KMS-11 (cell line): ENCODE measurements around the gene CDCP1.

Source experiments
- H2AFZ ChIP-seq: fragments of 200-600 bp; sonication (generic); 2 replicates; pipeline ENCODE4 v1.6.1; 2016; ENCODE audit warnings: antibody characterized with exemption, mixed run types, low read depth
- H3K27ac ChIP-seq: fragments of 200-600 bp; sonication (generic); 2 replicates; pipeline ENCODE4 v1.6.1; 2016; ENCODE audit warnings: mild to moderate bottlenecking, mixed run types
- H3K27me3 ChIP-seq: fragments of 200-600 bp; sonication (generic); 2 replicates; pipeline ENCODE4 v1.6.1; 2017; ENCODE audit warnings: mild to moderate bottlenecking, low read depth, mixed run types, moderate library complexity; ENCODE audit not compliant: insufficient read depth
- H3K36me3 ChIP-seq: fragments of 200-600 bp; sonication (generic); 2 replicates; pipeline ENCODE4 v1.6.1; 2017; ENCODE audit warnings: mild to moderate bottlenecking, mixed run types; ENCODE audit not compliant: insufficient read depth
- H3K4me1 ChIP-seq: fragments of 200-600 bp; sonication (generic); 2 replicates; pipeline ENCODE4 v1.6.1; 2016; ENCODE audit warnings: mild to moderate bottlenecking, low read depth, mixed run types; ENCODE audit not compliant: poor library complexity, severe bottlenecking
- H3K4me2 ChIP-seq: fragments of 200-600 bp; sonication (generic); 2 replicates; pipeline ENCODE4 v1.7.0; 2016; ENCODE audit warnings: mild to moderate bottlenecking, mixed run types
- H3K4me3 ChIP-seq: fragments of 200-600 bp; sonication (generic); IDR thresholded peaks from 2 replicates; pipeline ENCODE4 v1.6.1; 2017; ENCODE audit warnings: low read depth, low read length, mixed read lengths; ENCODE audit not compliant: insufficient read depth
- H3K79me2 ChIP-seq: fragments of 200-600 bp; sonication (generic); 2 replicates; pipeline ENCODE4 v1.6.1; 2016; ENCODE audit warnings: low read depth, mixed run types; ENCODE audit not compliant: insufficient read depth
- H3K9ac ChIP-seq: fragments of 200-600 bp; sonication (generic); 2 replicates; pipeline ENCODE4 v1.6.1; 2016; ENCODE audit warnings: mild to moderate bottlenecking, mixed run types
- H4K20me1 ChIP-seq: fragments of 200-600 bp; sonication (generic); 2 replicates; pipeline ENCODE4 v1.6.1; 2016; ENCODE audit warnings: mild to moderate bottlenecking, mixed run types; ENCODE audit not compliant: insufficient read depth
- CTCF ChIP-seq: fragments of 200-600 bp; sonication (generic); conservative IDR thresholded peaks from 2 replicates; pipeline ENCODE4 v1.6.1; 2017; ENCODE audit warnings: low read depth, mild to moderate bottlenecking, antibody characterized with exemption, low read length, moderate library complexity, mixed read lengths

CDCP1 gene

GRCh38 chr3:45132568-45133211, 13.5 kb downstream of the CDCP1 start:
- no peaks in the 10 kb centered on the region for H3K79me2 ChIP-seq
- H3K27ac ChIP-seq = no peak overlapping the region
- no peaks in the 10 kb centered on the region for H3K27me3 ChIP-seq
- no peaks in the 10 kb centered on the region for H3K4me1 ChIP-seq
- H3K36me3 ChIP-seq = no peaks in the 10 kb centered on the region
- H3K4me2 ChIP-seq = no peak overlapping the region
- no peak for TF ChIP-seq CTCF
- no peak overlapping the region for H3K4me3 ChIP-seq
- H4K20me1 ChIP-seq = no peaks in the 10 kb centered on the region
- H3K9ac ChIP-seq = no peak overlapping the region
- H2AFZ ChIP-seq = no peak overlapping the region

- Histone ChIP-seq H3K4me2 (no peak overlapping the region), H3K9ac (no peak overlapping the region), H4K20me1 (no peaks in the 10 kb centered on the region), H3K27ac (no peak overlapping the region), H2AFZ (no peak overlapping the region), H3K4me1 (no peaks in the 10 kb centered on the region), H3K27me3 (no peaks in the 10 kb centered on the region), H3K4me3 (no peak overlapping the region), H3K79me2 (no peaks in the 10 kb centered on the region), H3K36me3 (no peaks in the 10 kb centered on the region)
- TF ChIP-seq CTCF = no peak
Measured at GRCh38 chr3:45131201-45131600, 15.0 kb downstream of the CDCP1 start.

DNA sequence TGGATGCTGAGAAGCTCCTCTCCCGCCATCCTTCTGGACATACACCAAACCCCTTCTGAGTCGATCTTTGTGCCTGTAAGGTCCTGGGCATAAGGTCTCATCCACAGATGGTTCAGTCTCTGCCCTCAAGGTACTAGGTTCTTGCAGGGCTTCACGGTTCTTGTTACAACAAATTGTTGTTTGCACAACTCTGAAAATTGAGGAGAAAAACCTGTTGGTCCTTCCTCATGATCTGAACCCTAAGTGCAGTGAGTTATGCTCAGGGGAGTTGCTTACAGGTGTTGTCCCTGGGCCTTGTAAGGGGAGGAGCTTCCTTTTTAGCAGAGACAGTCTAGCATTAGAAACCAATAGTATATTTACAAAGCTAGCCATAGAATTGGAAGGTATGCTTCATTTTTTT, 15.7 kb downstream of the CDCP1 start:
- Histone ChIP-seq H3K9ac (no peak overlapping the region), H2AFZ (no peak overlapping the region), H3K36me3 (no peaks in the 10 kb centered on the region), H3K4me3 (no peak overlapping the region), H3K27me3 (no peaks in the 10 kb centered on the region), H3K27ac (no peak overlapping the region), H3K79me2 (no peaks in the 10 kb centered on the region), H3K4me2 (no peak overlapping the region), H3K4me1 (no peaks in the 10 kb centered on the region), H4K20me1 (no peaks in the 10 kb centered on the region)
- TF ChIP-seq CTCF = no peak

DNA sequence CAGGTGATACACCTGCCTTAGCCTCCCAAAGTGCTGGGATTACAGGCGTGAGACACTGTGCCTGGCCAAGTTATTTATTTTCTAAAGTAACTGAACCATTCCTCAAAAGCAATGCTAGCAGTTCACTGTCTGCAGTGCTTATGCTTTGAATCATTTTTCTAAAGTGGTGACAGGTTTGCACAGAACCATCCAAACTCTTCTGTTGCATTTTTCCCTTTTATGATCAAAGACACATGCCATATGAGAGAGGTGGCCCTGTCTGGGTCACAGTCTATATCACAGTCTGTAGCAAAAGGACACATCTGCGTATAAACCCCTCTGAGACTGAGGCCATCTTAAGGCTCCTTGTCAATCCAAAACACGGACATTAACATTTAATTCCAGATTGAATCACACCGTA, 17.2 kb downstream of the CDCP1 start:
- Histone ChIP-seq H3K79me2 (no peaks in the 10 kb centered on the region), H3K4me2 (no peak overlapping the region), H3K9ac (no peak overlapping the region), H2AFZ (no peak overlapping the region), H3K4me1 (no peaks in the 10 kb centered on the region), H3K4me3 (no peak overlapping the region), H3K36me3 (no peaks in the 10 kb centered on the region), H4K20me1 (no peaks in the 10 kb centered on the region), H3K27me3 (no peaks in the 10 kb centered on the region), H3K27ac (no peak overlapping the region)
- TF ChIP-seq CTCF = no peak
